Endometrium (tissue), 2 donors: ENCODE data around the gene KISS1R.

ENCODE experiments used
- FAIRE-seq: peaks from 2 replicates; lab custom pipeline; 2012; peaks lifted over from hg19 to GRCh38; lab: Jason Lieb, UNC
- donor health status: control.
- donor health status: control.

KISS1R gene

DNA sequence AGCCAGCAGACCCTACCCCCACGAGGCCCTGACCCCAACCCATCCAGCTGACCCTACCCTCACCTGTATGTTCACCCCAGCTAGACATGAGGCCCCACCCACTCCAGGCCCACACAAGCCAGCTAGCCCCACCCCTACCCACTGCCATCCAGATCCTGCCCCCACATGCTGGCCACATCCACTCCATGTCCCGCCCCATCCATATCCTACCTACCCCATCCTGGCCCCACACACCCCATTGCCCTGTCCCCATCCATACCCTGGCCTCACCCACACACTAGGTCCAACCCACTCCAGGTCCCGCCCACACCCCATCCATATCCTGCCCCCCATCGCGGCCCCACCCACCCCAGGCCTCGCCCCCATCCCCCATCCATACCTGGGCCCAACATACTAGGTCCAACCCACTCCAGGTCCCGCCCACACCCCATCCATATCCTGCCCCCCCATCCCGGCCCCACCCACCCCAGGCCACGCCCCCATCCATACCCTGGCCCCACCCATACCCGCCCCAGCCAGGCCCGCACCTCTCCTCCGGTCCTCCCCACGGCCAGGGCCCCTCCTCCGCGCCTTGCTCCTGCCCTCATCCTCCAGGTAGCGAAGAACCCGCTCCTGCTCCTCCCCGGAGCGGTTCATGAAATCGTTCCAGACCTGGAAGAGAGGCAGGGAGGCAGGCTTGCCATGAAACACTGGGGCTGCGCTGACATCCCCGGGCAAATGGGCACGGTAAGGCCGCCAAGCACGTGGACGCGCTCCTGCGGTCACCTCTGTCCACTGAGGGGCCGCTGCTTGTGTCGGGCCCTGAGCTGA, 16.6 kb upstream of the KISS1R start:
- FAIRE-seq = no peak

- FAIRE-seq = no peak
Observed at GRCh38 chr19:901216-902092, 15.7 kb upstream of the KISS1R start.

GRCh38 chr19:902093-902370, 15.1 kb upstream of the KISS1R start:
- FAIRE-seq = no peak

DNA sequence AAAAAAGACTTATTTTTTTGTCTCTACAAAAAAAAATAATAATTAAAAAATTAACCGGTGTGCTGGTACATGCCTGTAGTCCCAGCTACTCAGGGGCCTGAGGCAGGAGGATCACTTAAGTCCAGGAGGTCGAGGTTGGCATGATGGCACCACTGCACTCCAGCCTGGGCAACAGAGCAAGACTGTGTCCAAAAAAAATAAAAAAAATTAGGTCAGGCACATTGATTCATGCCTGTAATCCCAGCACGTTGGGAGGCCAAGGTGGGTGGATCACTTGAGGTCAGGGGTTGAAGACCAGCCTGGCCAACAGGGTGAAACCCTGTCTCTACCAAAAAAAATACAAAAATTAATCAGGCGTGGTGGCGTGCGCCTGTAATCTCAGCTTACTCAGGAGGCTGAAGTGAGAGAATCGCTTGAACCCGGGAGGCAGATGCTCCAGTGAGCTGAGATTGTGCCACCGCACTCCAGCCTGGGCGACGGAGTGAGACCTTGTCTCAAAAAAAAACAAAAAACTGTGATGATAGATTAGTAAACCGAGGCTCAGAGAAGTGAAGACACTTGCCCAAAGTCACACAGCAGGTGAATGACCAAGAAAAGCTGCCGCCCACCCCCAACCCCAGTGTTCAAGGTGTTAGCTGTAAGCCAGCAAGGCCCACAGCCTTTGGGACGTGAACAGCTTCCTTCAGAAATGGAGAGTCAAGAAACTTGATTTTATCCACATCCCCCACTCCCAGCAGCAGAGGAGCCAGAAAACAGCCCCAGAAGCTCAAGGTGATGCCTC, 14.5 kb upstream of the KISS1R start:
- no peak for FAIRE-seq

DNA sequence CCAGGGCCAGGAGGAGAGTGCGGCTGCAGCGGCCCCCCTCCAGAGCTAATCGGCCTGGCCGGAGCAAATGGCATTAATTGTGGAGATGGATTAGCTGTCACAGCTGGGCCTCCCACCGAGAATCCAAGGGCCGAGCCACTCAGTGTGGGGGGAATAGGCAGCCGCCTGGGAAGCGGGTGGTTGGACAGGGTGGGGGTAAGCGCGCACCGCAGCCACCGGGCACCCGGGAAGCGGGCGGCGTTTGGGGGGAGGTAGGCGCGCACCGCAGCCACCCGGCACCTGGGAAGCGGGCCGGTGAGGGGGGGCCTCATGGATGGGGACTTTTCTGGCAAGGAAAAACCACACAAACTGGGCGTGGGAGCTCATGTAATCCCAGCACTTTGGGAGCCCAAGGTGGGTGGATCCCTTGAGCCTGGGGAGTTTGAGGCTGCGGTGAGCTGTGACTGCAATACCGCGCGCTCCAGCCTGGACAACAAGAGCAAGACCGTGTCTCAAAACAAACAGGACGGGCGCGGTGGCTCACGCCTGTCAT, 13.8 kb upstream of the KISS1R start:
- FAIRE-seq = no peak

DNA sequence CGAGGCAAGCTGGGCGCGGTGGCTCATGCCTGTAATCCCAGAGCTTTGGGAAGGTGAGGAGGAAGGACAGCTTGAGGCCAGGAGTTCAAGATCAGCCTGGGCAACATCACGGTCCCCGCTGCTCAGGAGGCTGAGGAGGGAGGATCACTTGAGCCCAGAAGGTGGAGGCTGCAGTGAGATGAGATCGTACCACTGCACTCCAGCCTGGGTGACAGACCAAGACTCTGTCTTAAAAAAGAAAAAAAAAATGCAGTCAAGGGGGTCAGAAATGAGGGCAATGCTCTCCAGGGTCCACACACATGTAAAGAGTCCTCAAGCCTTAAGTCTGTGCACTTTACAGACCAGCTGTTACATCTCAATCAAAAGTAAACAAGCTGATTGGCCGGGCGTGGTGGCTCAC, 12.6 kb upstream of the KISS1R start:
- FAIRE-seq = no peak

DNA sequence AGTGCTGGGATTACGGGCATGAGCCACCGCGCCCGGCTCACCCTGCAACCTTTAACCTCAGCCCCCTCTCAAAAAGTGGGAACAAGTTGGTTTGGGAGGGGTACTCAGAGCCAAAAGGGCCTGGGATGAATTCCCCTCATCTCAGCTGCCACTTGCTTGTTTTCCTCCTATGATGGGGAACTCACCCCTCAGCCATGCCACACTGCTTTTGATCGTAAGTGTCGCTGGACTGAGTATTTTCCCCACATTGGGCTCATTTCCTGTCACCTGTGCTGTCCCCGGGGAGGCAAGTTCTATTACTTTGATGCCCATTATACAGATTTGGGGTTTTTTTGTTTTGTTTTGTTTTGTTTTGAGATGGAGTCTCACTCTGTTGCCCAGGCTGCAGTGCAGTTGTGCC, 10.7 kb upstream of the KISS1R start:
- FAIRE-seq = no peak

DNA sequence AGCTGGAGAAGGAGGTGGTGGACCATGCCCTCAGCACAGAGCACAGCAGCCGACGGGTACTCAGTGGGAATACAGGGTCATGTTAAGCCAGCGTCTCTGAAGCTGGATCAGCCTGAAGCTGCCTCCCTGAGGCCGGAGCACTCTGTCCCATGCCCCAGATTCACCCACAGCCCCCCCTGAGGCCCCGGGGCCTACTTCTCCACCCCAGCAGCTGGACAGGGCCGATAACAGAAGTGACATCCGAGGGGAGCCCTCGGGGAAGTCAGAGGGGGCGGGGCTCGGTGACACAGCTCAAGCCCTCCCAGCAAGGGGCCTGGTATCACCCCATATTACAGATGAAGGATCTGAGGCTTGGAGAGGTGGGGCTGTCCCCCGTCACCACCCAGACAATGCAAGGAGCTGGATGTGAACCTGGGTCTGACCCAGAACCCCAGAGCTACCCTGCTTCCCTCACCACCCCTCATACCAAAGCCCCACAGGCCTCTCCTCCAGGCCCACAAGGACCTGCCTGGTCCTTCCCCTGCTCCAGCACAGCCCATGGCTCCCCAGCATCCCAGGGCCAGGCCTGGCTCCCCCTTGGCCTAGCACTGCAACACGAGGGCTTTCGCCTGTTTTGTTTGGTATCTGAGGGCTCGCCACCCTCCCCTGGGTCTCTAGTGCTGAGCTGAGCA, 9.8 kb upstream of the KISS1R start:
- FAIRE-seq = no peak

- FAIRE-seq = no peak
Observed at GRCh38 chr19:911197-912033, 5.7 kb upstream of the KISS1R start.

DNA sequence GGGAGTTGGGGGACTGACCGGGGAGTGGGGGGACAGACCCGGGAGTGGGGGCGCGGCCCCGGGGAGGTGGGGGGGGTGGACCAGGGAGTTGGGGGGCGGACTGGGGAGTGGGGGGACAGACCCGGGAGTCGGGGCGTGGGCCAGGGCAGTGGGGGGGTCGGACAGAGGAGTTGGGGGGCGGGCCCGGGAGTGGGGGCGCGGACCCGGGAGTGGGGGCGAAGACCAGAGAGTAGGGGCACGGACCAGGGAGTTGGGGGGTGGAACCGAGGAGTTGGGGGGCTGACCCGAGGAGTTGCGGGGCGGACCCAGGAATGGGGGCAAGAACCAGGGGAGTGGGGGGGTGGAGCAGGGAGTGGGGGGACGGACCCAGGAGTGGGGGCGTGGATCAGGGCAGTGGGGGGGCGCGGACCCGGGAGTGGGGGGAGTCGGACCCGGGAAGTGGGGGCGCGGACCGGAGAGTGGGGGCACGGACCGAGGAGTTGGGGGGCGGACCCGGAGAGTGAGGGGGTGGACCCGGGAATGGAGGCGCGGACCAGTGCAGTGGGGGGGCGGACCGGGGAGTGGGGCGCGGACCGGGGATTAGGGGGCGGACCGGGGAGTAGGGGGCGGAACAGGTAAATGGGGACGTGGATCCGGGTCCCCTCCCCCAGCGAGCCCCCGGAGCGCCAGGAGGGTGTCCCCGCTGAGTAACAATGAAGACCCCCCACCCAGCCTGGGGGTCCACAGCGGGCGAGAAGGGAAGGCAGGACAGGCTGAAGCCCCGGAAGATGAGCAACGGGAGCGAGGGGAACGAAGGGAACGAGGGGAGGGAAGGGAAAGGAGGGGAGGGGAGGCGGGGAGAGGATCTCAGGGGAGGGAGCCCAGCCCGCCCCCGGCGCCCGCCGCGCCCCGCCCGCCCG, 4.7 kb upstream of the KISS1R start:
- no peak for FAIRE-seq

DNA sequence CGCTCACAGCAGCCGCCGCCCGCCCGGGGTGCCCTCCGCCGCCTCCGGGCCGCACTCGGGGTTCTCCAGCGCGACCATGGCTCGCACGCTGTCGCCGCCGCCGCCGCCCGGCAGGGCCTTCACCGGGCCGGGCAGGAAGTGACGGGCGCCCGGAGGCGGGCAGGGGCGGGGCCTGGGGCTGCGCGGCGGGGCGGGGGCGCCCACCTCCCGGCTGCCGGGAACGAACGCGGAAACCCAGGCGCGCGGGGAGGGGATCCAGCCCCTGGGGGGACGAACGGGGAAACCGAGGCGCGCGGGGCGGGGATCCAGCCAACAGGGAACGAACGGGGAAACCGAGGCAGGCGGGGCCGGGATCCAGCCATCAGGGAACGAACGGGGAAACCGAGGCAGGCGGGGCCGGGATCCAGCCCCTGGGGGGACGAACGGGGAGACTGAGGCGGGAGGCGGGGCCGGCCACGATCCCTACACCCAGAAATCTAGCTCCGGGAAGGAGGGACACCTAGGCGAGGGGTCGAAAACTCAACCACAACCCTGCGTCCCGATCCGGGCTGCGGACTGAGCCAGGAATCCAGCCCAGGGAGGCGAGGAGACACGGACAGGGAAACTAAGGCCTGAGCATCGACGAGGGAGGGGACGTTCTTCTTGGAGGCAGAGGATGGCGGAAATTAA, 3.9 kb upstream of the KISS1R start, which contains the start of gene R3HDM4:
Gene R3HDM4 (minus strand): TSS at position 140 of the 669 bp plus-strand sequence. CDS start 62 bp downstream, at position 78.
- FAIRE-seq = no peak

- FAIRE-seq = no peak
Observed at GRCh38 chr19:916645-917322, 349 bp upstream of the KISS1R start.

- no peak for FAIRE-seq
Observed at GRCh38 chr19:918152-918437, 962 bp downstream of the KISS1R start.

DNA sequence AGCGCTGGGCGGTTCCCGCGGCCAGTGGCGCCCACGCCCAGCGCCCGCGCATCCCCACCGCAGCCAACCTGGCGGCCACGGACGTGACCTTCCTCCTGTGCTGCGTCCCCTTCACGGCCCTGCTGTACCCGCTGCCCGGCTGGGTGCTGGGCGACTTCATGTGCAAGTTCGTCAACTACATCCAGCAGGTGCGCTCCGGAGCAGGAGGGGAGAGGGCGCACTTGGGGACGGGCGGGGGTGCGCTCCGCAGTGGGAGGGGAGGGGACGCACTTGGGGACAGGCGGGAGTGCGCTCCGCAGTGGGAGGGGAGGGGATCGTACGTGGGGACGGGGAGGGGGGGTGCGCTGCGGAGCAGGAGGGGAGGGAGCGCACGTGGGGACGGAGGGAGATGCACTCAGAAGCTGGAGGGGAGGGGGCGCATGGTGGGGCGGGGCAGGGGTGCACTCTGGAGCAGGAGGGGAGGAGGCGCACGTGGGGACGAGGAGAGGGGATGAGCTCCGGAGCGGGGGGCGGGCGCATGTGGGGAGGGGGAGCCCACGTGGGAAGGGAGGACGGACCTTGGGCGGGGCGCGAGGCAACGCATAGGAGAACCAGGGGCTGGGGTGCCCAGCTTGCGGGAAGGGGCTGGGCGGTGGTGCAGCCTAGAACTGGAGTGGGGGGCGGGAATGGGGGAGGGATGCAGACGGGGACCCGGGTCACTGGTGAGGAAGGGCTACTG, 1.5 kb downstream of the KISS1R start:
- FAIRE-seq = no peak

DNA sequence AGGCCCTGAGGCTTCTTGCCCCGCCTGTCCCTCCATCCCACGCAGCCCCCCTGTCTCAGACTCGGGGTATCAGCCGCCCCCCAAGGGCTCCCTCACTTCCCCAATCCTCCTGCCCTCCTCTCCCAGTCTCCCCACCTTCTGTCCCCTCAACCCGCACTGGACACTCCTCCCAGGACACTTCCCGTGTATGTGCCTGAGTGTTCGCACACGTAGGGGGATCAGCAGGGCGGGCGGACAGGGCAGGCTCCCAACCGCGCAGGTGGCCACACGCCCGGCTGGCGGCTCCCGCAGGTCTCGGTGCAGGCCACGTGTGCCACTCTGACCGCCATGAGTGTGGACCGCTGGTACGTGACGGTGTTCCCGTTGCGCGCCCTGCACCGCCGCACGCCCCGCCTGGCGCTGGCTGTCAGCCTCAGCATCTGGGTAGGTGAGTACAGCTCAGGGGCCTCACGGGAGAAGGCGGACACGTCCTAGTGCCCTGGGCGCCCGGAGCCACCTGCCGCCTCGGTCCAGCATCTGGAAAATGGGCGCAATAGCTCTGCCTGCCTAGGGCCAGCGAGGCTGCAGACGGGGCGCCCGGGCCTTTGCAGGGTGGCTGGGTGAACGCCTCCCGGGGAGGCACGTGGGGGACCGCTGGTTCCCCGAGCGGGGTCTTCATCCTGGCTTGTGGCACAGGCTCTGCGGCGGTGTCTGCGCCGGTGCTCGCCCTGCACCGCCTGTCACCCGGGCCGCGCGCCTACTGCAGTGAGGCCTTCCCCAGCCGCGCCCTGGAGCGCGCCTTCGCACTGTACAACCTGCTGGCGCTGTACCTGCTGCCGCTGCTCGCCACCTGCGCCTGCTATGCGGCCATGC, 2.3 kb downstream of the KISS1R start:
- no peak for FAIRE-seq

DNA sequence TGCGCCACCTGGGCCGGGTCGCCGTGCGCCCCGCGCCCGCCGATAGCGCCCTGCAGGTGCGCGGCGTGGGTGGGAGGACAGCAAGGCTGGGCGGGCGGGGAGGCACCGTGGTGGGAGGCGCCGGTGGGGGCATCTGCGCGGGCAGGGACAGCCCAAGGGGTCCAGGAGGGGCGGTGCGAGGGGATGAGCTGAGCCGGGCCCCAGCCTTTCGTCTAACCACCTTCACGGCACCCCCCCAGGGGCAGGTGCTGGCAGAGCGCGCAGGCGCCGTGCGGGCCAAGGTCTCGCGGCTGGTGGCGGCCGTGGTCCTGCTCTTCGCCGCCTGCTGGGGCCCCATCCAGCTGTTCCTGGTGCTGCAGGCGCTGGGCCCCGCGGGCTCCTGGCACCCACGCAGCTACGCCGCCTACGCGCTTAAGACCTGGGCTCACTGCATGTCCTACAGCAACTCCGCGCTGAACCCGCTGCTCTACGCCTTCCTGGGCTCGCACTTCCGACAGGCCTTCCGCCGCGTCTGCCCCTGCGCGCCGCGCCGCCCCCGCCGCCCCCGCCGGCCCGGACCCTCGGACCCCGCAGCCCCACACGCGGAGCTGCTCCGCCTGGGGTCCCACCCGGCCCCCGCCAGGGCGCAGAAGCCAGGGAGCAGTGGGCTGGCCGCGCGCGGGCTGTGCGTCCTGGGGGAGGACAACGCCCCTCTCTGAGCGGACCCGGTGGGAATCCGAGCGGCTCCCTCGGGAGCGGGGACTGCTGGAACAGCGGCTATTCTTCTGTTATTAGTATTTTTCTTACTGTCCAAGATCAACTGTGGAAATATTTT, 3.1 kb downstream of the KISS1R start:
- no peak for FAIRE-seq
